SK-N-SH treated with all-trans-retinoic acid at 6 μM for 48 hours (cell line): ENCODE measurements around the gene TTC38.

Source experiments
- SNAI2 ChIP-seq: fragments of 250-450 bp; sonication (Bioruptor Pico); IDR thresholded peaks from 2 replicates; pipeline ENCODE4 v1.5.0; 2020; ENCODE audit warnings: mild to moderate bottlenecking, moderate library complexity
- ZC3H10 ChIP-seq: fragments of 250-450 bp; sonication (Bioruptor Pico); IDR thresholded peaks from 2 replicates; pipeline ENCODE4 v1.5.1; 2021; ENCODE audit warnings: mild to moderate bottlenecking, moderate library complexity
- ZFP3 ChIP-seq: fragments of 250-450 bp; sonication (Bioruptor Pico); IDR thresholded peaks from 2 replicates; pipeline ENCODE4 v1.5.0; 2020; ENCODE audit warnings: mild to moderate bottlenecking, moderate library complexity
- ZFP30 ChIP-seq: fragments of 450-650 bp; formaldehyde crosslinking; IDR thresholded peaks from 2 replicates; pipeline ENCODE4 v1.5.0; 2022; ENCODE audit warnings: mild to moderate bottlenecking, moderate library complexity
- TF ChIP-seq, protein P1 (sequence below): fragments of 250-450 bp; sonication (Bioruptor Pico); IDR thresholded peaks from 2 replicates; pipeline ENCODE4 v1.8.0; 2020; ENCODE audit warnings: mild to moderate bottlenecking, moderate library complexity, borderline replicate concordance
- TF ChIP-seq, protein P2 (sequence below): fragments of 250-450 bp; sonication (Bioruptor Pico); IDR thresholded peaks from 2 replicates; pipeline ENCODE4 v1.8.0; 2021; ENCODE audit warnings: low read depth, mild to moderate bottlenecking, moderate library complexity, borderline replicate concordance
- TF ChIP-seq, protein P3 (sequence below): fragments of 250-450 bp; sonication (Bioruptor Pico); IDR thresholded peaks from 2 replicates; pipeline ENCODE4 v1.5.1; 2020; ENCODE audit warnings: low read depth, mild to moderate bottlenecking, moderate library complexity

DNA sequence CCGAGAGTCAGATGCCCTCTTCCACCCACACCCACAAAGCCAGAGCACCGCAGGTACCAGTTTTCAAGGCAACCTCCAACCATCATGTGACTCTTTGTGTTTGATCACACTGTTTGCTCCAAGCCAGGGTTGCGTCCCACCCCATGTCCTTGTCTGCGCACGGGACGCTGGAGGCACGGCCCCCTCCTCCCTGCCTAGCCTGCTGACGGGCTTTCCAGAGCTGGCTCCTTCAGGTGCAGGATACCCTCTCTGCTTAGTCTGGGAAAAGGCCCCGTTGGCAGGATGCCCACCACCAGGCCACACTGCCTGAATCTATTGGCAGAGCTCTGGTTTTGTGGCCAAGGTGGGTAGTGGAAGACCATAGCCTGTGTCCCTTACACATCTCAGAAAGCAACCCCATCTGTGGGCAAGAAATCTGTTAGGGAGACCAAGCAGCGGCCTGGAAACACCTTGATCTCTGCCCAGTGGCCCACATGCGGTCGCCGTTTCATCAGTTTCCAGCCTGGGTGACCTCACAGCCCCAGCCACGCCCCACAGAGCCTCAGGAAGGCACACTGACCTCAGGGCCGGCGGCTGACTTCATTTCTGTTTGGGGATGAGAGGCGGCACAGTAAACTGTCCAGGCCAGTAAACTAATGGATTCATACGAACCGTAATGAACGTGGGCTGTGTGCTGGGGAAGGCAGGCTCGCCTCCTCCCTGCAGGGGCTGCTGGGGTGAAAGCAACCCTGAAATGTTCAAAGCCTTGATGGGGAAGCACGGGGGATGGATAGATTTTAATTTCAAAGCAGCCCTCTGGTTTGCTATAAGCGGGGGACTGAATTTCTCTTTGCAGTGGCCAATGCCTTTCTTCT is 43.5 kb upstream of the TTC38 start:
- TF ChIP-seq ZFP3 (CRISPR knock-in tag) (no peak), ZC3H10 (no peak), SNAI2 (CRISPR knock-in tag) (no peak), ZFP30 (CRISPR knock-in tag) (no peak)
- TF ChIP-seq, protein P1, sequence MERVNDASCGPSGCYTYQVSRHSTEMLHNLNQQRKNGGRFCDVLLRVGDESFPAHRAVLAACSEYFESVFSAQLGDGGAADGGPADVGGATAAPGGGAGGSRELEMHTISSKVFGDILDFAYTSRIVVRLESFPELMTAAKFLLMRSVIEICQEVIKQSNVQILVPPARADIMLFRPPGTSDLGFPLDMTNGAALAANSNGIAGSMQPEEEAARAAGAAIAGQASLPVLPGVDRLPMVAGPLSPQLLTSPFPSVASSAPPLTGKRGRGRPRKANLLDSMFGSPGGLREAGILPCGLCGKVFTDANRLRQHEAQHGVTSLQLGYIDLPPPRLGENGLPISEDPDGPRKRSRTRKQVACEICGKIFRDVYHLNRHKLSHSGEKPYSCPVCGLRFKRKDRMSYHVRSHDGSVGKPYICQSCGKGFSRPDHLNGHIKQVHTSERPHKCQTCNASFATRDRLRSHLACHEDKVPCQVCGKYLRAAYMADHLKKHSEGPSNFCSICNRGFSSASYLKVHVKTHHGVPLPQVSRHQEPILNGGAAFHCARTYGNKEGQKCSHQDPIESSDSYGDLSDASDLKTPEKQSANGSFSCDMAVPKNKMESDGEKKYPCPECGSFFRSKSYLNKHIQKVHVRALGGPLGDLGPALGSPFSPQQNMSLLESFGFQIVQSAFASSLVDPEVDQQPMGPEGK (CRISPR knock-in tag), result no peak
- TF ChIP-seq, protein P2, sequence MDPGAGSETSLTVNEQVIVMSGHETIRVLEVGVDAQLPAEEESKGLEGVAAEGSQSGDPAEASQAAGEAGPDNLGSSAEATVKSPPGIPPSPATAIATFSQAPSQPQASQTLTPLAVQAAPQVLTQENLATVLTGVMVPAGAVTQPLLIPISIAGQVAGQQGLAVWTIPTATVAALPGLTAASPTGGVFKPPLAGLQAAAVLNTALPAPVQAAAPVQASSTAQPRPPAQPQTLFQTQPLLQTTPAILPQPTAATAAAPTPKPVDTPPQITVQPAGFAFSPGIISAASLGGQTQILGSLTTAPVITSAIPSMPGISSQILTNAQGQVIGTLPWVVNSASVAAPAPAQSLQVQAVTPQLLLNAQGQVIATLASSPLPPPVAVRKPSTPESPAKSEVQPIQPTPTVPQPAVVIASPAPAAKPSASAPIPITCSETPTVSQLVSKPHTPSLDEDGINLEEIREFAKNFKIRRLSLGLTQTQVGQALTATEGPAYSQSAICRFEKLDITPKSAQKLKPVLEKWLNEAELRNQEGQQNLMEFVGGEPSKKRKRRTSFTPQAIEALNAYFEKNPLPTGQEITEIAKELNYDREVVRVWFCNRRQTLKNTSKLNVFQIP (CRISPR knock-in tag), result no peak
- TF ChIP-seq, protein P3, sequence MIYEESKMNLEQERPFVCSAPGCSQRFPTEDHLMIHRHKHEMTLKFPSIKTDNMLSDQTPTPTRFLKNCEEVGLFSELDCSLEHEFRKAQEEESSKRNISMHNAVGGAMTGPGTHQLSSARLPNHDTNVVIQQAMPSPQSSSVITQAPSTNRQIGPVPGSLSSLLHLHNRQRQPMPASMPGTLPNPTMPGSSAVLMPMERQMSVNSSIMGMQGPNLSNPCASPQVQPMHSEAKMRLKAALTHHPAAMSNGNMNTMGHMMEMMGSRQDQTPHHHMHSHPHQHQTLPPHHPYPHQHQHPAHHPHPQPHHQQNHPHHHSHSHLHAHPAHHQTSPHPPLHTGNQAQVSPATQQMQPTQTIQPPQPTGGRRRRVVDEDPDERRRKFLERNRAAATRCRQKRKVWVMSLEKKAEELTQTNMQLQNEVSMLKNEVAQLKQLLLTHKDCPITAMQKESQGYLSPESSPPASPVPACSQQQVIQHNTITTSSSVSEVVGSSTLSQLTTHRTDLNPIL (CRISPR knock-in tag), result no peak
